Activated naive CD8-positive, alpha-beta T cell treated with anti-CD3 and anti-CD28 coated beads, Interleukin-2, amount 50 U/mL, for 24 hours (primary cell): ENCODE results near the gene DGKG.

Source experiments
- ATAC-seq: fragments of 150-1000 bp; cut with Tn5 transposase; one replicate; pipeline ENCODE4 v1.10.0; 2021
- DNase-seq: peaks from one replicate; pipeline ENCODE4 v3.0.0; 2021
- H3K27ac Mint-ChIP-seq: one replicate; pipeline ENCODE4 v1.8.0; 2021; ENCODE audit warnings: mild to moderate bottlenecking, mixed read lengths
- H3K27me3 Mint-ChIP-seq: one replicate; pipeline ENCODE4 v1.8.0; 2021; ENCODE audit warnings: mixed read lengths
- H3K36me3 Mint-ChIP-seq: one replicate; pipeline ENCODE4 v1.8.0; 2021; ENCODE audit warnings: low read depth, mixed read lengths
- H3K4me1 Mint-ChIP-seq: one replicate; pipeline ENCODE4 v1.8.0; 2021; ENCODE audit warnings: mixed read lengths
- H3K4me3 Mint-ChIP-seq: one replicate; pipeline ENCODE4 v1.8.0; 2021; ENCODE audit warnings: mild to moderate bottlenecking, moderate library complexity, mixed read lengths
- H3K9me3 Mint-ChIP-seq: one replicate; pipeline ENCODE4 v1.8.0; 2021; ENCODE audit warnings: mixed read lengths

The DGKG gene

GRCh38 chr3:186380622-186381380 is 18.8 kb upstream of the DGKG start:
- peaks cover 10% of the 10 kb centered on the region for H3K9me3 Mint-ChIP-seq
- H3K27ac Mint-ChIP-seq, result no peak overlapping the region
- peaks cover 24% of the 10 kb centered on the region for H3K4me1 Mint-ChIP-seq
- H3K27me3 Mint-ChIP-seq, result peaks cover 22% of the 10 kb centered on the region
- H3K4me3 Mint-ChIP-seq, result no peak overlapping the region
- DNase-seq (no peak), ATAC-seq (peak; percentile 88)
- H3K36me3 Mint-ChIP-seq, result peaks cover 2% of the 10 kb centered on the region

- Mint-ChIP-seq H3K27me3 (peaks cover 33% of the 10 kb centered on the region), H3K36me3 (peaks cover 2% of the 10 kb centered on the region)
- no peak for ATAC-seq
Observed at GRCh38 chr3:186375443-186375842, 13.4 kb upstream of the DGKG start.

GRCh38 chr3:186374376-186374775 is 12.3 kb upstream of the DGKG start:
- Mint-ChIP-seq H3K27me3 (peaks cover 33% of the 10 kb centered on the region), H3K4me3 (no peak overlapping the region), H3K4me1 (peaks cover 7% of the 10 kb centered on the region), H3K9me3 (peaks cover 6% of the 10 kb centered on the region), H3K36me3 (peaks cover 2% of the 10 kb centered on the region), H3K27ac (no peak overlapping the region)
- DNase-seq (no peak), ATAC-seq (no peak)

More at GRCh38 chr3:186375443-186375842, 13.4 kb upstream of the DGKG start:
- Mint-ChIP-seq H3K4me1 (peaks cover 9% of the 10 kb centered on the region), H3K4me3 (no peak overlapping the region), H3K9me3 (peaks cover 6% of the 10 kb centered on the region), H3K27ac (no peak overlapping the region)
- no peak for DNase-seq

GRCh38 chr3:186369217-186369616 is 7.2 kb upstream of the DGKG start:
- DNase-seq (no peak), ATAC-seq (no peak)
- Mint-ChIP-seq H3K4me1 (no peaks in the 10 kb centered on the region), H3K36me3 (no peaks in the 10 kb centered on the region), H3K27ac (no peak overlapping the region), H3K9me3 (no peaks in the 10 kb centered on the region), H3K4me3 (no peak overlapping the region), H3K27me3 (peaks cover 34% of the 10 kb centered on the region)

- Mint-ChIP-seq H3K27ac (no peak overlapping the region), H3K27me3 (peaks cover 37% of the 10 kb centered on the region), H3K36me3 (no peaks in the 10 kb centered on the region), H3K4me1 (no peaks in the 10 kb centered on the region), H3K4me3 (no peak overlapping the region), H3K9me3 (no peaks in the 10 kb centered on the region)
- DNase-seq (no peak), ATAC-seq (no peak)
Observed at GRCh38 chr3:186368717-186369116, 6.7 kb upstream of the DGKG start.

- H3K4me1 Mint-ChIP-seq, result peaks cover 3% of the 10 kb centered on the region
- H3K4me3 Mint-ChIP-seq, result no peak overlapping the region
- H3K27me3 Mint-ChIP-seq, result peaks cover 37% of the 10 kb centered on the region
- ATAC-seq (no peak), DNase-seq (no peak)
- no peaks in the 10 kb centered on the region for H3K36me3 Mint-ChIP-seq
- no peaks in the 10 kb centered on the region for H3K9me3 Mint-ChIP-seq
- no peak overlapping the region for H3K27ac Mint-ChIP-seq
Observed at GRCh38 chr3:186368176-186368575, 6.1 kb upstream of the DGKG start.

GRCh38 chr3:186367631-186368030 is 5.6 kb upstream of the DGKG start:
- DNase-seq (no peak), ATAC-seq (no peak)
- H3K4me1 Mint-ChIP-seq, result peaks cover 3% of the 10 kb centered on the region
- no peak overlapping the region for H3K27ac Mint-ChIP-seq
- H3K4me3 Mint-ChIP-seq, result no peak overlapping the region
- peaks cover 39% of the 10 kb centered on the region for H3K27me3 Mint-ChIP-seq
- H3K9me3 Mint-ChIP-seq, result no peaks in the 10 kb centered on the region
- H3K36me3 Mint-ChIP-seq, result no peaks in the 10 kb centered on the region

- Mint-ChIP-seq H3K4me3 (no peak overlapping the region), H3K27ac (no peak overlapping the region), H3K9me3 (no peaks in the 10 kb centered on the region), H3K27me3 (peaks cover 47% of the 10 kb centered on the region), H3K36me3 (no peaks in the 10 kb centered on the region), H3K4me1 (peaks cover 11% of the 10 kb centered on the region)
- DNase-seq (no peak), ATAC-seq (no peak)
Observed at GRCh38 chr3:186366206-186366605, 4.2 kb upstream of the DGKG start.

GRCh38 chr3:186365202-186365974 is 3.4 kb upstream of the DGKG start:
- ATAC-seq (no peak), DNase-seq (no peak)
- peaks cover 55% of the 10 kb centered on the region for H3K27me3 Mint-ChIP-seq
- H3K9me3 Mint-ChIP-seq, result no peaks in the 10 kb centered on the region
- no peaks in the 10 kb centered on the region for H3K36me3 Mint-ChIP-seq
- no peak overlapping the region for H3K4me3 Mint-ChIP-seq
- peaks cover 16% of the 10 kb centered on the region for H3K4me1 Mint-ChIP-seq
- no peak overlapping the region for H3K27ac Mint-ChIP-seq

GRCh38 chr3:186362988-186363387 is 954 bp upstream of the DGKG start:
- no peak overlapping the region for H3K27ac Mint-ChIP-seq
- no peaks in the 10 kb centered on the region for H3K9me3 Mint-ChIP-seq
- peaks cover 71% of the 10 kb centered on the region for H3K27me3 Mint-ChIP-seq
- H3K4me1 Mint-ChIP-seq, result peaks cover 18% of the 10 kb centered on the region
- ATAC-seq (no peak), DNase-seq (no peak)
- no peak overlapping the region for H3K4me3 Mint-ChIP-seq
- no peaks in the 10 kb centered on the region for H3K36me3 Mint-ChIP-seq

- H3K36me3 Mint-ChIP-seq, result no peaks in the 10 kb centered on the region
- peaks cover 68% of the 10 kb centered on the region for H3K27me3 Mint-ChIP-seq
- no peak overlapping the region for H3K27ac Mint-ChIP-seq
- H3K4me1 Mint-ChIP-seq, result peaks cover 18% of the 10 kb centered on the region
- no peak for DNase-seq
- no peaks in the 10 kb centered on the region for H3K9me3 Mint-ChIP-seq
- peak overlapping the region; percentile 65 for H3K4me3 Mint-ChIP-seq
- ATAC-seq, result no peak
Observed at GRCh38 chr3:186362537-186362842, 456 bp upstream of the DGKG start.

GRCh38 chr3:186361246-186361761 is 730 bp downstream of the DGKG start:
- Mint-ChIP-seq H3K4me1 (peaks cover 18% of the 10 kb centered on the region), H3K27me3 (peaks cover 65% of the 10 kb centered on the region)
- ATAC-seq, result peak; percentile 35

GRCh38 chr3:186360779-186361178 is 1.3 kb downstream of the DGKG start:
- no peak overlapping the region for H3K27ac Mint-ChIP-seq
- H3K4me3 Mint-ChIP-seq, result peak overlapping the region; percentile 27
- peaks cover 68% of the 10 kb centered on the region for H3K27me3 Mint-ChIP-seq
- H3K36me3 Mint-ChIP-seq, result no peaks in the 10 kb centered on the region
- peaks cover 18% of the 10 kb centered on the region for H3K4me1 Mint-ChIP-seq
- DNase-seq (no peak), ATAC-seq (no peak)
- no peaks in the 10 kb centered on the region for H3K9me3 Mint-ChIP-seq

More at GRCh38 chr3:186361246-186361761, 730 bp downstream of the DGKG start:
- H3K27ac Mint-ChIP-seq, result no peak overlapping the region
- DNase-seq, result no peak
- H3K4me3 Mint-ChIP-seq, result peak overlapping the region; percentile 27
- H3K9me3 Mint-ChIP-seq, result no peaks in the 10 kb centered on the region
- no peaks in the 10 kb centered on the region for H3K36me3 Mint-ChIP-seq

GRCh38 chr3:186359078-186359477 is 3.0 kb downstream of the DGKG start:
- Mint-ChIP-seq H3K4me1 (peaks cover 18% of the 10 kb centered on the region), H3K9me3 (no peaks in the 10 kb centered on the region), H3K4me3 (no peak overlapping the region), H3K36me3 (no peaks in the 10 kb centered on the region), H3K27ac (no peak overlapping the region), H3K27me3 (peaks cover 62% of the 10 kb centered on the region)
- DNase-seq (no peak), ATAC-seq (no peak)

- no peak overlapping the region for H3K27ac Mint-ChIP-seq
- peaks cover 48% of the 10 kb centered on the region for H3K27me3 Mint-ChIP-seq
Observed at GRCh38 chr3:186356152-186356551, 5.9 kb downstream of the DGKG start.

More at GRCh38 chr3:186356152-186356551, 5.9 kb downstream of the DGKG start:
- no peaks in the 10 kb centered on the region for H3K36me3 Mint-ChIP-seq
- no peaks in the 10 kb centered on the region for H3K9me3 Mint-ChIP-seq
- no peak for ATAC-seq
- H3K4me3 Mint-ChIP-seq, result no peak overlapping the region
- H3K4me1 Mint-ChIP-seq, result peaks cover 7% of the 10 kb centered on the region
- DNase-seq, result no peak
